Panc1 (cell line): Measurements from ENCODE around the gene TSPYL1. TPM values are rescaled to one million over a fixed set of nuclear protein-coding genes. Genes with fewer than 3 reads are reported as not detected.

Experiments used
- ATAC-seq: fragments of 200-7000 bp; cut with Tn5 transposase; 2 replicates; pipeline ENCODE4 v1.9.1; 2020; ENCODE audit warnings: mild to moderate bottlenecking, moderate library complexity
- BruUV-seq: library from RNA; stranded (reverse); fragments of 400-500 nt; replicated peaks from 2 replicates; lab custom pipeline; 2021; lab: Mats Ljungman, UMichigan
- CTCF ChIA-PET: fragments of 300-600 bp; sonication (Branson Sonifier 250); formaldehyde crosslinking; loops from one replicate; lab custom pipeline; 2022; ENCODE audit warnings: antibody characterized with exemption; lab: Charles Lee
- POLR2A ChIA-PET: fragments of 300-600 bp; sonication (Branson Sonifier 250); formaldehyde crosslinking; loops from one replicate; lab custom pipeline; 2022; ENCODE audit warnings: antibody characterized with exemption; lab: Charles Lee
- DNase-seq: peaks from one replicate; pipeline ENCODE4 v3.0.0-alpha.2; 2010; ENCODE audit warnings: low read depth, low spot score
- H3K27ac ChIP-seq: 2 replicates; pipeline ENCODE4 v1.5.1; 2011; ENCODE audit warnings: mild to moderate bottlenecking, low read length, inconsistent platforms
- H3K27me3 ChIP-seq: fragments of 200-500 bp; sonication (Bioruptor generic); 2 replicates; pipeline ENCODE4 v1.6.0; 2014; ENCODE audit warnings: low read length, inconsistent platforms; ENCODE audit not compliant: control insufficient read depth, insufficient read depth
- H3K36me3 ChIP-seq: fragments of 200-500 bp; sonication (Bioruptor generic); 2 replicates; pipeline ENCODE4 v1.5.1; 2014; ENCODE audit warnings: inconsistent platforms, mild to moderate bottlenecking, low read length, moderate library complexity; ENCODE audit not compliant: control insufficient read depth, insufficient read depth
- H3K4me1 ChIP-seq: 2 replicates; pipeline ENCODE4 v1.5.1; 2011; ENCODE audit warnings: inconsistent platforms, mild to moderate bottlenecking, low read length, moderate library complexity; ENCODE audit not compliant: control insufficient read depth, insufficient read depth
- H3K4me3 ChIP-seq, 2 experiments: 2 replicates each; pipeline ENCODE4 v1.5.1; 2011 to 2012; ENCODE audit warnings: low read depth in 2 of 2, low read length in 2 of 2, mild to moderate bottlenecking in 2 of 2, inconsistent platforms in 1 of 2, moderate library complexity in 1 of 2
- H3K9me3 ChIP-seq: fragments of 200-500 bp; sonication (Bioruptor generic); 2 replicates; pipeline ENCODE4 v1.5.1; 2014; ENCODE audit warnings: low read depth, mild to moderate bottlenecking, inconsistent platforms, low read length, moderate library complexity; ENCODE audit not compliant: control insufficient read depth, insufficient read depth
- POLR2AphosphoS5 ChIP-seq: IDR thresholded peaks from 2 replicates; pipeline ENCODE4 v1.6.1; 2012; ENCODE audit warnings: mild to moderate bottlenecking, low read depth, low read length, moderate library complexity
- SIN3A ChIP-seq: IDR thresholded peaks from 2 replicates; pipeline ENCODE4 v1.6.1; 2012; ENCODE audit warnings: low read depth, mild to moderate bottlenecking, low read length, moderate library complexity, borderline replicate concordance; ENCODE audit not compliant: insufficient read depth
- TCF7L2 ChIP-seq: IDR thresholded peaks from 2 replicates; pipeline ENCODE4 v1.6.1; 2011; ENCODE audit warnings: mild to moderate bottlenecking, low read depth, low read length, inconsistent platforms
- in situ Hi-C: cut with HindIII; loops from 2 replicates; pipeline ENCODE4 v1.10.0; 2016; ENCODE audit warnings: low sequenced_read_pairs, low pct_unique_long_range_greater_than_20kb
- intact Hi-C: fragments of 100-400 bp; cut with micrococcal nuclease; formaldehyde crosslinking; loops from one replicate; pipeline ENCODE4 v1.10.0; 2022; ENCODE audit not compliant: unreplicated experiment
- total RNA-seq: library from RNA; stranded (reverse); gene quantifications from one replicate; pipeline ENCODE4 v1.2.1, GENCODE V29; 2021; ENCODE audit not compliant: unreplicated experiment
- TF ChIP-seq, protein P1 (sequence below): fragments of 450-650 bp; IDR thresholded peaks from 2 replicates; pipeline ENCODE4 v1.5.1; 2017; ENCODE audit warnings: mild to moderate bottlenecking
- TF ChIP-seq, protein P2 (sequence below), 2 experiments: IDR thresholded peaks; 2 replicates each; pipeline ENCODE4 v1.6.1; 2011 to 2012; ENCODE audit warnings: low read depth in 2 of 2, control low read depth in 1 of 2, low read length in 1 of 2, mild to moderate bottlenecking in 1 of 2, moderate library complexity in 1 of 2; ENCODE audit not compliant: insufficient read depth in 1 of 2

Gene TSPYL1
- total RNA-seq, 1 experiment from 2014 or later, result 103 TPM

DNA sequence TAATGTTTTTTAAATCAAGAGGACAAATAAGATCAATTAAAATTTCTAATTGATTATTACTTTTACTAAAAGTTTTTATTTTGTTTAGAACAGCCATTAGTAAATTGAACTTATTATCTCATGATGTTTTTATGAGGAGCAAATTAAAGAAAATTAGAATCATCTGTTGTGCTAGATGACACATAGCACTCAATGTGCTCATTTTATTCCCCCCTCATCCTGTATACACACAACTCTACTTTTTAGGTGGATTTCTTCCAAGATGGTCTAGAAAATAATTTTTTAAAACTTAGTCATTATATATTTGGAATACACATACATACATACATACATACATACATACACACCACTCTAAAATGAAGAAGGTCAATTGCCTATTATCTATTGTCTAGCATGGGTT lies 29.3 kb upstream of the TSPYL1 start:
- POLR2A ChIA-PET, result no interaction called here
- BruUV-seq, result no TSS peak
- ATAC-seq, result no peak

DNA sequence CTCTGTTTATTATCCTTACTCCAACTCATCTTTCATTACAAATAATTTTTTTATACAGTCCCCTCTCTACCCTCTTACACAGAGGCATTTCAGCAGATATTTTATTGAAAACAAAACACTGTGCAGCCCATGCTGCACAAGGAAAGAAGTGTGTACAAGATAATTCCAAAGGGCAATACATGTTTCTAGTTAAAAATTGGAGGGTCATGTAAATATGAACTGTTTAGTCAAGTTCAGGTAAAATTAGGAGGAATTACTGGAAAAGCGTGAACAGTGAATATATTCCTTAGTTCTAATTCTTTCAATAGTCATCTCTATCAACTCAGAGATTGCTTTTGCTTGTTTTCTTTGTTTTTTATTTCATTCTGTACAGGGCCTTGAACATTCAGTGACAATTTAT lies 27.9 kb upstream of the TSPYL1 start:
- Histone ChIP-seq H3K36me3 (no peaks in the 10 kb centered on the region), H3K27ac (no peak overlapping the region), H3K4me3 (no peak overlapping the region), H3K4me1 (no peaks in the 10 kb centered on the region), H3K27me3 (no peaks in the 10 kb centered on the region; the same call in 1 of the 2 replicates), H3K9me3 (no peaks in the 10 kb centered on the region)
- no TSS peak for BruUV-seq
- in situ Hi-C loops, result no loop called here
- intact Hi-C loops, result no loop called here
- no peak for ATAC-seq
- ChIA-PET CTCF (no interaction called here), POLR2A (no interaction called here)
- DNase-seq, result no peak
- TF ChIP-seq POLR2AphosphoS5, result no peak
- TF ChIP-seq, protein P1, sequence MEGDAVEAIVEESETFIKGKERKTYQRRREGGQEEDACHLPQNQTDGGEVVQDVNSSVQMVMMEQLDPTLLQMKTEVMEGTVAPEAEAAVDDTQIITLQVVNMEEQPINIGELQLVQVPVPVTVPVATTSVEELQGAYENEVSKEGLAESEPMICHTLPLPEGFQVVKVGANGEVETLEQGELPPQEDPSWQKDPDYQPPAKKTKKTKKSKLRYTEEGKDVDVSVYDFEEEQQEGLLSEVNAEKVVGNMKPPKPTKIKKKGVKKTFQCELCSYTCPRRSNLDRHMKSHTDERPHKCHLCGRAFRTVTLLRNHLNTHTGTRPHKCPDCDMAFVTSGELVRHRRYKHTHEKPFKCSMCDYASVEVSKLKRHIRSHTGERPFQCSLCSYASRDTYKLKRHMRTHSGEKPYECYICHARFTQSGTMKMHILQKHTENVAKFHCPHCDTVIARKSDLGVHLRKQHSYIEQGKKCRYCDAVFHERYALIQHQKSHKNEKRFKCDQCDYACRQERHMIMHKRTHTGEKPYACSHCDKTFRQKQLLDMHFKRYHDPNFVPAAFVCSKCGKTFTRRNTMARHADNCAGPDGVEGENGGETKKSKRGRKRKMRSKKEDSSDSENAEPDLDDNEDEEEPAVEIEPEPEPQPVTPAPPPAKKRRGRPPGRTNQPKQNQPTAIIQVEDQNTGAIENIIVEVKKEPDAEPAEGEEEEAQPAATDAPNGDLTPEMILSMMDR, result no peak
- TF ChIP-seq SIN3A, result no peak

More for the DNA sequence above, 29.3 kb upstream of the TSPYL1 start:
- no peaks in the 10 kb centered on the region; the same call in 1 of the 2 replicates for H3K27me3 ChIP-seq
- no peaks in the 10 kb centered on the region for H3K4me1 ChIP-seq
- H3K9me3 ChIP-seq, result no peaks in the 10 kb centered on the region
- no peak overlapping the region for H3K4me3 ChIP-seq
- CTCF ChIA-PET, result no interaction called here
- in situ Hi-C loops, result no loop called here
- H3K36me3 ChIP-seq, result no peaks in the 10 kb centered on the region
- intact Hi-C loops, result no loop called here
- DNase-seq, result no peak
- no peak overlapping the region for H3K27ac ChIP-seq
- TF ChIP-seq POLR2AphosphoS5, result no peak
- no peak for TF ChIP-seq TCF7L2
- TF ChIP-seq, protein P2, sequence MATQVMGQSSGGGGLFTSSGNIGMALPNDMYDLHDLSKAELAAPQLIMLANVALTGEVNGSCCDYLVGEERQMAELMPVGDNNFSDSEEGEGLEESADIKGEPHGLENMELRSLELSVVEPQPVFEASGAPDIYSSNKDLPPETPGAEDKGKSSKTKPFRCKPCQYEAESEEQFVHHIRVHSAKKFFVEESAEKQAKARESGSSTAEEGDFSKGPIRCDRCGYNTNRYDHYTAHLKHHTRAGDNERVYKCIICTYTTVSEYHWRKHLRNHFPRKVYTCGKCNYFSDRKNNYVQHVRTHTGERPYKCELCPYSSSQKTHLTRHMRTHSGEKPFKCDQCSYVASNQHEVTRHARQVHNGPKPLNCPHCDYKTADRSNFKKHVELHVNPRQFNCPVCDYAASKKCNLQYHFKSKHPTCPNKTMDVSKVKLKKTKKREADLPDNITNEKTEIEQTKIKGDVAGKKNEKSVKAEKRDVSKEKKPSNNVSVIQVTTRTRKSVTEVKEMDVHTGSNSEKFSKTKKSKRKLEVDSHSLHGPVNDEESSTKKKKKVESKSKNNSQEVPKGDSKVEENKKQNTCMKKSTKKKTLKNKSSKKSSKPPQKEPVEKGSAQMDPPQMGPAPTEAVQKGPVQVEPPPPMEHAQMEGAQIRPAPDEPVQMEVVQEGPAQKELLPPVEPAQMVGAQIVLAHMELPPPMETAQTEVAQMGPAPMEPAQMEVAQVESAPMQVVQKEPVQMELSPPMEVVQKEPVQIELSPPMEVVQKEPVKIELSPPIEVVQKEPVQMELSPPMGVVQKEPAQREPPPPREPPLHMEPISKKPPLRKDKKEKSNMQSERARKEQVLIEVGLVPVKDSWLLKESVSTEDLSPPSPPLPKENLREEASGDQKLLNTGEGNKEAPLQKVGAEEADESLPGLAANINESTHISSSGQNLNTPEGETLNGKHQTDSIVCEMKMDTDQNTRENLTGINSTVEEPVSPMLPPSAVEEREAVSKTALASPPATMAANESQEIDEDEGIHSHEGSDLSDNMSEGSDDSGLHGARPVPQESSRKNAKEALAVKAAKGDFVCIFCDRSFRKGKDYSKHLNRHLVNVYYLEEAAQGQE (IDR thresholded peaks at IDR 0.05; ENCODE audit: insufficient read depth in 1 of 2, low read depth in 2 of 2, low read length in 1 of 2), result no peak
- TF ChIP-seq, protein P1, result no peak
- TF ChIP-seq SIN3A, result no peak
